Duodenal mucosa (tissue), 2 donors: ENCODE data around the gene RASA4B.
A peak's percentile ranks its signal among the peaks of the same experiment; 100 is the strongest.
"Not testable (repeated sequence)": the region's sequence is repeated elsewhere in the genome, so short reads cannot be mapped to it uniquely, and the experiment has no call there.

Experiments
- H3K27ac ChIP-seq: one replicate; pipeline ENCODE4 v1.7.0; 2013; ENCODE audit warnings: low read depth, low read length
- H3K27me3 ChIP-seq, 2 donors: one replicate each; pipeline ENCODE4 v1.7.0; 2013; ENCODE audit warnings: low read length in 2 of 2, control low read depth in 1 of 2; ENCODE audit not compliant: insufficient read depth in 2 of 2, control insufficient read depth in 1 of 2
- H3K36me3 ChIP-seq, 2 donors: one replicate each; pipeline ENCODE4 v1.7.0; 2013; ENCODE audit warnings: low read length in 2 of 2, control low read depth in 1 of 2; ENCODE audit not compliant: insufficient read depth in 2 of 2, control insufficient read depth in 1 of 2
- H3K4me1 ChIP-seq, 2 donors: one replicate each; pipeline ENCODE4 v1.7.0; 2013; ENCODE audit warnings: low read length in 2 of 2, control low read depth in 1 of 2; ENCODE audit not compliant: insufficient read depth in 2 of 2, control insufficient read depth in 1 of 2
- H3K4me3 ChIP-seq, 2 donors: one replicate each; pipeline ENCODE4 v1.7.0; 2013; ENCODE audit warnings: low read length in 2 of 2, low read depth in 1 of 2
- H3K9ac ChIP-seq, 2 donors: one replicate each; pipeline ENCODE4 v1.7.0; 2013; ENCODE audit warnings: low read length in 2 of 2, low read depth in 1 of 2
- H3K9me3 ChIP-seq, 2 donors: one replicate each; pipeline ENCODE4 v1.7.0; 2013; ENCODE audit warnings: low read length in 2 of 2, control low read depth in 1 of 2; ENCODE audit not compliant: control insufficient read depth in 1 of 2

Gene RASA4B

GRCh38 chr7:102464577-102465280 is 52.8 kb downstream of the RASA4B start, which contains the start of the genes ALKBH4 and LRWD1:
Gene ALKBH4, minus strand, starts transcription at chr7:102464863. Its CDS starts 27 bp downstream, at chr7:102464836.
Gene LRWD1, plus strand, starts transcription at chr7:102464984. Its CDS starts 97 bp downstream, at chr7:102465081.
- no peaks in the 10 kb centered on the region for H3K27me3 ChIP-seq
- peak within 1 kb of the TSS; percentile 98 to 100 for H3K4me3 ChIP-seq
- peak within 1 kb of the TSS; percentile 85 to 99 for H3K9ac ChIP-seq
- H3K9me3 ChIP-seq = no peaks in the 10 kb centered on the region
- H3K36me3 ChIP-seq = peaks cover 0 to 3% of the 10 kb centered on the region in 2 donors
- H3K27ac ChIP-seq = peak within 1 kb of the TSS; percentile 17
- peaks cover 13 to 19% of the 10 kb centered on the region in 2 donors for H3K4me1 ChIP-seq

GRCh38 chr7:102463841-102464576 is 53.6 kb downstream of the RASA4B start:
- Histone ChIP-seq H3K27me3 (no peaks in the 10 kb centered on the region), H3K9me3 (no peaks in the 10 kb centered on the region), H3K27ac (peak overlapping the region; percentile 17), H3K4me1 (peaks cover 10 to 16% of the 10 kb centered on the region in 2 donors), H3K4me3 (peak overlapping the region; percentile 98 to 100), H3K9ac (peak overlapping the region; percentile 85 to 99), H3K36me3 (peaks cover 0 to 9% of the 10 kb centered on the region in 2 donors)

DNA sequence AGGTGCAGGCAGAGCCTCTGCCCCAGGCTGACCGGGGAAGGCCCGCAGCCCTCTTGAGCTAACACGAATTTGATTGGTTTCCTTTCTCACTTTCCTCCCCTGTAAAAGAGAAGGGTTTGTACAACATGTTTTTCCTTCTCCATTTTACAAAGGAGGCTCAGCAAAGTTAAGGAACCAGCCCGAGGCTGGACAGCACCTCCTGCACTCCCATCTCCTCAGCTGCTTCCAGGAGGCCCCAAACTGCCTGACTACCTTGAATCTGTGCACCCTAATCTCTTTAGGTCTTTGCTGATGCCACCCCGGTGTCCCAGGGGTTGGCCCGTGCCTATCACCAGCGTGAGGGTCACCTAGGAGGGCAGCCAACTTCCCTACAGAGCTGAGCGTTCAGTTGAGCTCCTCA is 57.1 kb downstream of the RASA4B start:
- Histone ChIP-seq H3K9me3 (no peaks in the 10 kb centered on the region), H3K9ac (no peak overlapping the region), H3K4me1 (peaks cover 4 to 9% of the 10 kb centered on the region in 2 donors), H3K27ac (no peak overlapping the region), H3K36me3 (peaks cover 4 to 27% of the 10 kb centered on the region in 2 donors), H3K4me3 (no peak overlapping the region), H3K27me3 (no peaks in the 10 kb centered on the region)

DNA sequence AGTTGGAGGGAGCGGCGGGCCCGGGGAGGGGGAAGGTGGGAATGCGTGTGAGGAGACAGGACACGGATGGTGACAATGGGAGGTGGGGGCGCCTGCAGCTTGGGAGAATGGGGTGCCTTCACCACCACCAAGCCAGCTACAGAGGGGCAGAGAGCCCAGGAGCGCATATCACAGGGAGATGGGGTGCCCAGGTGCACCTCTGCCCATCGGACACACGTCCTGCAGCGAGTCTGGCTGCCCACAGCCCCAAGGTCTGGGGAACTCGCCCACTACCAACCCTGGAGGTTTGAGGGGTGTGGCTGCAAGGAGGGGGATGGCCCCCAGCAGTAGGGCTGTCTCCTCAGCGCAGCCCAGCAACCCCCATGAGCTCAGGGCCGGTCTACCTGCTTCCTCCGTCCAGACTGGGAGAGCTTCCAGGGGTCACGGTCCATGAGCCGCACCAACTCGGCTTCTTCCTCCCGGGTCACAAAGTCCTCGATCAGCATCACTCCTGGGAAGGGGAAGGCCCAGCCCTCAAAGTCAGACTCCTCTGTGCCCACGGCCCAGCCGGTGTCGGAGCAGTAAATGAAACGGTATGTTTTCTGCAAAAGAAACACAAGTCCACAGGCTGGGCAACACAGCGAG is 58.2 kb downstream of the RASA4B start:
- no peak overlapping the region for H3K27ac ChIP-seq
- peaks cover 4 to 27% of the 10 kb centered on the region in 2 donors for H3K36me3 ChIP-seq

GRCh38 chr7:102457352-102457924 is 60.1 kb downstream of the RASA4B start:
- Histone ChIP-seq H3K36me3 (peaks cover 4 to 27% of the 10 kb centered on the region in 2 donors), H3K4me3 (no peak overlapping the region), H3K27ac (no peak overlapping the region), H3K9me3 (no peaks in the 10 kb centered on the region), H3K9ac (no peak overlapping the region), H3K4me1 (no peaks in the 10 kb centered on the region), H3K27me3 (no peaks in the 10 kb centered on the region)

More for the DNA sequence above, 58.2 kb downstream of the RASA4B start:
- Histone ChIP-seq H3K4me1 (peaks cover 4 to 9% of the 10 kb centered on the region in 2 donors), H3K4me3 (no peak overlapping the region), H3K27me3 (no peaks in the 10 kb centered on the region), H3K9ac (no peak overlapping the region), H3K9me3 (no peaks in the 10 kb centered on the region)

DNA sequence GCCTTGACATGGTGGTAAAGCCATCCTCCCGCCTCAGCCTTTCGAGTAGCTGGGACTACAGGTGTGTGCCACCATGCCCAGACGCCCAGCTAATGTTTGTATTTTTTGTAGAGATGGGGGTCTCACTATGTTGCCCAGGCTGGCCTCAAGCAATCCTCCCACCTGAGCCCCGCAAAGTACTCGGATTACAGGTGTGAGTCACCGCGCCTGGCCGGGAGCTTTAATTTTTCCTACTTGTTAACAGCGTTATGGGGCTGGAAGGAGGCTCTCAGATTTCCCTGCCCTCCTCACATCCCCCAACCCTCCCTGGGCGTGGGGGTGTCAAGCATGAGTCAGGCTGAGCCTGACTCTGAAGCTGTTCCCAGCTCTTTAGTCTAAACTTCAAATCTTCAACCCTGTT is 61.2 kb downstream of the RASA4B start:
- H3K9ac ChIP-seq = no peak overlapping the region
- no peaks in the 10 kb centered on the region for H3K4me1 ChIP-seq
- H3K27me3 ChIP-seq = no peaks in the 10 kb centered on the region
- H3K27ac ChIP-seq = no peak overlapping the region
- no peaks in the 10 kb centered on the region for H3K9me3 ChIP-seq
- peaks cover 4 to 27% of the 10 kb centered on the region in 2 donors for H3K36me3 ChIP-seq
- H3K4me3 ChIP-seq = no peak overlapping the region

GRCh38 chr7:102455596-102455995 is 62.0 kb downstream of the RASA4B start:
- H3K36me3 ChIP-seq = peaks cover 4 to 27% of the 10 kb centered on the region in 2 donors
- H3K9ac ChIP-seq = no peak overlapping the region
- H3K4me3 ChIP-seq = no peak overlapping the region
- H3K27me3 ChIP-seq = no peaks in the 10 kb centered on the region
- H3K27ac ChIP-seq = no peak overlapping the region
- H3K4me1 ChIP-seq = no peaks in the 10 kb centered on the region
- no peaks in the 10 kb centered on the region for H3K9me3 ChIP-seq

GRCh38 chr7:102454932-102455331 is 62.6 kb downstream of the RASA4B start:
- H3K9ac ChIP-seq, H3K4me3 ChIP-seq, H3K27ac ChIP-seq, H3K4me1 ChIP-seq, H3K9me3 ChIP-seq, H3K27me3 ChIP-seq: not testable (repeated sequence)
- H3K36me3 ChIP-seq = peaks cover 4 to 27% of the 10 kb centered on the region in 2 donors

DNA sequence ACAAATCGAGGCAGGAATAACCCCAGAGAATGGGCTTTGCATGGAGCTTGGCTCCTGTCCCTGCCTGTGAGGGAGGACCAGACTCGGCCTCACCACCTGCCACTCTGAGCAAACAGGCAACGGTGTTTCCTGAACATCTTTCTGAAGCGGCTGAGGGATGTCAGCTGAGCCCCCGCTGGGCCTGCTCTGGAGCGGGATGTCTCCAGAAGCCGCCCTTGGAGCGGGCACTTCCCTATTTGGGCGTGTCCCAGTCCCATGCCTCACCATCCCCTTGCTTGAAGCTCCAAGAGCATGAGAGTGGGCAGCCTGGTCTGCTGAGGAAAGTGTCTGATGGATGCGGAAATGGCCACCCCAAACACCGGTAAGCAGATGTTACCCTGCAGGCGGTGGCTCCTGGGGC is 63.1 kb downstream of the RASA4B start:
- no peak overlapping the region for H3K27ac ChIP-seq
- H3K4me3 ChIP-seq = no peak overlapping the region
- H3K27me3 ChIP-seq = no peaks in the 10 kb centered on the region

More for the DNA sequence above, 63.1 kb downstream of the RASA4B start:
- Histone ChIP-seq H3K9me3 (no peaks in the 10 kb centered on the region), H3K4me1 (no peaks in the 10 kb centered on the region), H3K9ac (no peak overlapping the region), H3K36me3 (peaks cover 4 to 26% of the 10 kb centered on the region in 2 donors)
